ENCODE data around the gene DISP3.

- TF ChIP-seq CTCF (IDR thresholded peaks at IDR 0.05) (no peak), POLR2A (IDR thresholded peaks at IDR 0.05) (no peak), POLR2AphosphoS5 (IDR thresholded peaks at IDR 0.05) (no peak)
These were observed 64.4 kb downstream of the DISP3 start for GRCh38 chr1:11543392-11543791.
